Measurements from ENCODE around the gene KANK4.

Gene KANK4

DNA sequence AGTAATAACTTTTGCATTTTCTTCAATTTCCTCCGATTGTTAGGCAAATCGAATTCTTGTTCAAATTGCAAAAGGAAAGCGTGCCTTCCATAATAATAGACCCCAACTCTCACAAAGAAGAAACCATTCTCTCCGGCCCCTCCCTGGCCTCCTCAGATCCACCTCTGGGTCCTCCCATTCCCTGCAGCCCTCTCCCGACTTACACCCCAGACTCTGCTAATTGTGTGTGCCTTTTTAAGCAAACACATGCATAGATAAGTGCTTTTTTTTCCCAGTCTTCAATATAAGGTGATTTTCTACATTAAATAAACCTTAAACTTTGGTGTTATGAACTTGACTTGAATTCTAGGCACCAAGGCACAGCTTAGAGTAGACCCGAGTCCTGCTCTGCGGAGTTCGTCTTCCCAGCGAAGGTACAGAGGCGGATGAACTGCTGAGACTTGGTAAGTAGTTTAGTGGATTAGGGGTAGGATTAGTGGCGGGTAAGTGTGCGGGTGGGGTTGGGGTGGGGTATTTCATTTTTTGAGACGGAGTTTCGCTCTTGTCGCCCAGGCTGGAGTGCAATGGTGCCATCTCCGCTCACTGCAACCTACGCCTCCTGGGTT lies 123.0 kb downstream of the KANK4 start:
- no peak for DNase-seq

DNA sequence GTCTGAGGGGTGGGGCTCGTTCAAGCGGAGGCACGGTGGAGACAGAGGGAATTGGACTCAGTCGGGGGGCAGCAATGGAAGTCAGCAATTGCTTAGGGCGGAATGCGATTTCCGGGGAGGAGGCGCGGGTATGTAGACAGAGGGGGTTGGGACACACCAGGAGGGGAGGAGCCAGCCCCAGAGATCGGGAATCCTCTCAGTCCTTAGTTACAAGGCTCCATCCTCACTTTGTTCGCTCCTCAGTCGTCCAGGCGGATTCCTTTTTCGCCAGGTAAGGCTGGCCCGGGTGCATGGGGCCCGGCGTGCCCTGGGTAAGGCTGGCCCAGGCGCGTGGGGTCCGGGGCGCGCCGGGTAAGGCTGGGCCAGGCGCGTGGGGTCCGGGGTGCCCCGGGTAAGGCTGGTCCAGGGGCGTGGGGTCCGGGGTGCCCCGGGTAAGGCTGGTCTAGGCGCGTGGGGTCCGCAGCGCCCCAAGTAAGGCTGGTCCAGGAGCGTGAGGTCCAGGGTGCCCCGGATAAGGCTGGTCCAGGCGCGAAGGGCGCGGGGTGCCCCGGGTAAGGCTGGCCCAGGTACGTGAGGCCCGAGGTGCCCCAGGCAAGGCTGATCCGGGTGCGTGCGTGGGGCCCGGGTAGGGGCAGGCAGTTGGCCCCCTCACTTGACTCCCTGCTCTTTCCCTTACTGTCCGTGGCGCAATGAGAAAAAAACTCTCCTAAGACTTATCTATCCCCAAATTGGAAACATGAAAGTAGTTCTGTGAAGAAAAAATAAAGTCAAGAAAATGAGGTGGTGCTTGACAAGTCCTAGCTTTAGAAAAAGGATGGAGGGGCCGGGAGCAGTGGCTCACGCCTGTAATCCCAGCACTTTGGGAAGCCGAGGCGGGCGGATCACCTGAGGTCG lies 124.3 kb downstream of the KANK4 start, which contains the start of gene L1TD1:
Gene L1TD1 (plus strand): TSS at position 199 of the 894 bp plus-strand sequence. CDS start 11,780 bp downstream, outside the sequence.
- no peak for DNase-seq

- DNase-seq: no peak
Observed at GRCh38 chr1:62188111-62188510, 131.1 kb downstream of the KANK4 start.

DNA sequence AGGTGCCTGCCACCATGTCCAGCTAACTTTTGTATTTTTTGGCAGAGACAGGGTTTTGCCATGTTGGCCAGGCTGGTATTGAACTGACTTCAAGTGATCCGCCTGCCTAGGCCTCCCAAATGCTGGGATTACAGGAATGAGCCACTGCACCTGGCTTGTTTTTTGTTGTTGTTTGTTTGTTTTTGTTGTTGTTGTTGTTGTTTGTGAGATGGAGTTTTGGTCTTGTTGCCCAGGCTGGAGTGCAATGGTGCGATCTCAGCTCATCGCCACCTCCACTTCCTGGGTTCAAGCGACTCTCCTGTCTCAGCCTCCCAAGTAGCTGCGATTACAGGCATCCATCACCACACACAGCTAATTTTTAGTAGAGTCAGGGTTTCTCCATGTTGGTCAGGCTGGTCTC lies 131.7 kb downstream of the KANK4 start:
- DNase-seq: no peak

Data from hippocampal formation (tissue), 2 donors.